DOHH2 (cell line): ENCODE results near the gene PCYT1A.

Experiments
- CTCF ChIP-seq: fragments of 200-600 bp; sonication (generic); IDR thresholded peaks from one replicate; pipeline ENCODE4 v1.5.1; 2014; ENCODE audit warnings: antibody characterized with exemption, mild to moderate bottlenecking, low read depth, low read length; ENCODE audit not compliant: poor library complexity, severe bottlenecking
- EZH2phosphoT487 ChIP-seq: fragments of 200-600 bp; sonication (generic); IDR thresholded peaks from 2 replicates; pipeline ENCODE4 v1.6.1; 2017; ENCODE audit warnings: borderline replicate concordance, mild to moderate bottlenecking, antibody characterized with exemption, low read length, moderate library complexity, mixed read lengths

- TF ChIP-seq CTCF (no peak), EZH2phosphoT487 (no peak)
Observed at GRCh38 chr3:196225763-196226364, 61.7 kb downstream of the PCYT1A start.
